ENCODE results near the gene HHIP. TPM values are rescaled to one million over a fixed set of nuclear protein-coding genes. Genes with fewer than 3 reads are reported as not detected.

HHIP gene
- total RNA-seq, 1 experiment from 2014 or later: not detected

- no peak overlapping the region for H3K27ac ChIP-seq (ENCODE audit: low read depth, low read length)
- no peaks in the 10 kb centered on the region for H3K27me3 ChIP-seq (ENCODE audit: insufficient read depth, low read length)
- no peaks in the 10 kb centered on the region for H3K36me3 ChIP-seq (ENCODE audit: control insufficient read depth in 1 of 2, insufficient read depth in 2 of 2, low read length in 2 of 2)
- H3K4me3 ChIP-seq (replicated peaks in 1 of 2; ENCODE audit: low read depth in 1 of 2, low read length in 2 of 2): no peak overlapping the region
- no peak overlapping the region for H3K4me2 ChIP-seq (ENCODE audit: low read length)
- no peak overlapping the region for H2AFZ ChIP-seq (ENCODE audit: low read depth, low read length, poor library complexity, severe bottlenecking)
- TF ChIP-seq, protein P1, sequence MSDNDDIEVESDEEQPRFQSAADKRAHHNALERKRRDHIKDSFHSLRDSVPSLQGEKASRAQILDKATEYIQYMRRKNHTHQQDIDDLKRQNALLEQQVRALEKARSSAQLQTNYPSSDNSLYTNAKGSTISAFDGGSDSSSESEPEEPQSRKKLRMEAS (IDR thresholded peaks at IDR 0.05): no peak
- no peak for TF ChIP-seq CTCF (IDR thresholded peaks at IDR 0.05 in 2 of 3, conservative IDR thresholded peaks at IDR 0.05 in 1 of 3; ENCODE audit: borderline replicate concordance in 1 of 3, insufficient read depth in 1 of 3, low read depth in 2 of 3, low read length in 2 of 3)
- no peak for TF ChIP-seq SRF (IDR thresholded peaks at IDR 0.05; ENCODE audit: low read depth)
- TF ChIP-seq, protein P2, sequence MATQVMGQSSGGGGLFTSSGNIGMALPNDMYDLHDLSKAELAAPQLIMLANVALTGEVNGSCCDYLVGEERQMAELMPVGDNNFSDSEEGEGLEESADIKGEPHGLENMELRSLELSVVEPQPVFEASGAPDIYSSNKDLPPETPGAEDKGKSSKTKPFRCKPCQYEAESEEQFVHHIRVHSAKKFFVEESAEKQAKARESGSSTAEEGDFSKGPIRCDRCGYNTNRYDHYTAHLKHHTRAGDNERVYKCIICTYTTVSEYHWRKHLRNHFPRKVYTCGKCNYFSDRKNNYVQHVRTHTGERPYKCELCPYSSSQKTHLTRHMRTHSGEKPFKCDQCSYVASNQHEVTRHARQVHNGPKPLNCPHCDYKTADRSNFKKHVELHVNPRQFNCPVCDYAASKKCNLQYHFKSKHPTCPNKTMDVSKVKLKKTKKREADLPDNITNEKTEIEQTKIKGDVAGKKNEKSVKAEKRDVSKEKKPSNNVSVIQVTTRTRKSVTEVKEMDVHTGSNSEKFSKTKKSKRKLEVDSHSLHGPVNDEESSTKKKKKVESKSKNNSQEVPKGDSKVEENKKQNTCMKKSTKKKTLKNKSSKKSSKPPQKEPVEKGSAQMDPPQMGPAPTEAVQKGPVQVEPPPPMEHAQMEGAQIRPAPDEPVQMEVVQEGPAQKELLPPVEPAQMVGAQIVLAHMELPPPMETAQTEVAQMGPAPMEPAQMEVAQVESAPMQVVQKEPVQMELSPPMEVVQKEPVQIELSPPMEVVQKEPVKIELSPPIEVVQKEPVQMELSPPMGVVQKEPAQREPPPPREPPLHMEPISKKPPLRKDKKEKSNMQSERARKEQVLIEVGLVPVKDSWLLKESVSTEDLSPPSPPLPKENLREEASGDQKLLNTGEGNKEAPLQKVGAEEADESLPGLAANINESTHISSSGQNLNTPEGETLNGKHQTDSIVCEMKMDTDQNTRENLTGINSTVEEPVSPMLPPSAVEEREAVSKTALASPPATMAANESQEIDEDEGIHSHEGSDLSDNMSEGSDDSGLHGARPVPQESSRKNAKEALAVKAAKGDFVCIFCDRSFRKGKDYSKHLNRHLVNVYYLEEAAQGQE (IDR thresholded peaks at IDR 0.05; ENCODE audit: low read depth): no peak
- no peak for TF ChIP-seq POLR2AphosphoS5 (IDR thresholded peaks at IDR 0.05; ENCODE audit: low read depth, low read length)
- no peak for TF ChIP-seq EZH2phosphoT487 (IDR thresholded peaks at IDR 0.05; ENCODE audit: borderline replicate concordance)
- no peak for TF ChIP-seq CEBPB (IDR thresholded peaks at IDR 0.05; ENCODE audit: low read depth)
- no peak for TF ChIP-seq CBX3 (IDR thresholded peaks at IDR 0.05; ENCODE audit: low read depth)
- TF ChIP-seq FOSL1 (IDR thresholded peaks at IDR 0.05; ENCODE audit: low read depth): no peak
- TF ChIP-seq TCF7L2 (IDR thresholded peaks at IDR 0.05; ENCODE audit: borderline replicate concordance, extremely low read depth, insufficient read depth, insufficient read length): no peak
- TF ChIP-seq, protein P3, sequence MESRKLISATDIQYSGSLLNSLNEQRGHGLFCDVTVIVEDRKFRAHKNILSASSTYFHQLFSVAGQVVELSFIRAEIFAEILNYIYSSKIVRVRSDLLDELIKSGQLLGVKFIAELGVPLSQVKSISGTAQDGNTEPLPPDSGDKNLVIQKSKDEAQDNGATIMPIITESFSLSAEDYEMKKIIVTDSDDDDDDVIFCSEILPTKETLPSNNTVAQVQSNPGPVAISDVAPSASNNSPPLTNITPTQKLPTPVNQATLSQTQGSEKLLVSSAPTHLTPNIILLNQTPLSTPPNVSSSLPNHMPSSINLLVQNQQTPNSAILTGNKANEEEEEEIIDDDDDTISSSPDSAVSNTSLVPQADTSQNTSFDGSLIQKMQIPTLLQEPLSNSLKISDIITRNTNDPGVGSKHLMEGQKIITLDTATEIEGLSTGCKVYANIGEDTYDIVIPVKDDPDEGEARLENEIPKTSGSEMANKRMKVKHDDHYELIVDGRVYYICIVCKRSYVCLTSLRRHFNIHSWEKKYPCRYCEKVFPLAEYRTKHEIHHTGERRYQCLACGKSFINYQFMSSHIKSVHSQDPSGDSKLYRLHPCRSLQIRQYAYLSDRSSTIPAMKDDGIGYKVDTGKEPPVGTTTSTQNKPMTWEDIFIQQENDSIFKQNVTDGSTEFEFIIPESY (IDR thresholded peaks at IDR 0.05; ENCODE audit: extremely low read depth, insufficient replicate concordance, low read length): no peak
- no peak for TF ChIP-seq JUND (IDR thresholded peaks at IDR 0.05)
- TF ChIP-seq ZNF274 (IDR thresholded peaks at IDR 0.05; ENCODE audit: low read depth, low read length): no peak
- H3K9ac ChIP-seq (ENCODE audit: low read length): no peak overlapping the region
- no peaks in the 10 kb centered on the region for H3K9me3 ChIP-seq (ENCODE audit: control insufficient read depth in 1 of 2, insufficient read depth in 1 of 2, low read depth in 1 of 2, low read length in 2 of 2)
- ChIA-PET CTCF (no interaction called here), POLR2A (interaction anchor here (0.7 kb wide), 1 partner anchor 53 kb away, joined by 3 read pairs; no protein-coding TSS in a partner anchor), RAD21 (ENCODE audit: low non-redundant PET in 1 of 2, low total read pairs in 2 of 2, uncharacterized antibody in 2 of 2, unreplicated experiment in 2 of 2) (no interaction called here)
- ATAC-seq (no peak), DNase-seq (ENCODE audit: low read depth, low spot score) (no peak)
- H3K79me2 ChIP-seq (ENCODE audit: insufficient read depth, low read length): no peaks in the 10 kb centered on the region
- no peaks in the 10 kb centered on the region for H3K4me1 ChIP-seq (ENCODE audit: control insufficient read depth in 1 of 2, insufficient read depth in 2 of 2, low read length in 2 of 2)
- no TSS peak for BruUV-seq (replicated peaks)
- intact Hi-C loops (cut with micrococcal nuclease): no loop called here
- no peaks in the 10 kb centered on the region for H3K9me2 ChIP-seq (ENCODE audit: insufficient read depth)
- H4K20me1 ChIP-seq (ENCODE audit: insufficient read depth): no peaks in the 10 kb centered on the region
Observed at GRCh38 chr4:144695721-144696120, 49.8 kb downstream of the HHIP start.
